Endothelial cell of umbilical vein (primary cell): ENCODE results near the gene BCR. TPM values are rescaled to one million over a fixed set of nuclear protein-coding genes. Genes with fewer than 3 reads are reported as not detected.

Source experiments
- BruUV-seq: library from RNA; stranded (reverse); fragments of 400-500 nt; replicated peaks from 2 replicates; lab custom pipeline; 2021; lab: Mats Ljungman, UMichigan
- CTCF ChIA-PET: fragments of 300-600, 350-600 bp; sonication (Branson Sonifier 250); formaldehyde crosslinking; loops from one replicate; lab custom pipeline; 2021; ENCODE audit warnings: antibody characterized with exemption, inconsistent platforms; lab: Charles Lee
- POLR2A ChIA-PET: fragments of 300-600, 350-600 bp; sonication (Branson Sonifier 250); formaldehyde crosslinking; loops from one replicate; lab custom pipeline; 2021; ENCODE audit warnings: antibody characterized with exemption, inconsistent platforms; lab: Charles Lee
- DNase-seq: peaks from one replicate; pipeline ENCODE4 v3.0.0-alpha.2; 2011; ENCODE audit warnings: low read depth, low spot score
- FAIRE-seq: peaks from 2 replicates; lab custom pipeline; 2011; peaks lifted over from hg19 to GRCh38; lab: Jason Lieb, UNC
- H2AFZ ChIP-seq: 2 replicates; pipeline ENCODE4 v1.6.0; 2012; ENCODE audit warnings: low read depth, low read length, control low read depth, inconsistent platforms
- H3K27ac ChIP-seq: 2 replicates; pipeline ENCODE4 v1.5.1; 2011; ENCODE audit warnings: low read depth, mild to moderate bottlenecking, control low read depth, low read length, moderate library complexity; ENCODE audit not compliant: insufficient read depth
- H3K27me3 ChIP-seq, 2 experiments: 2 replicates each; pipeline versions ENCODE4 v1.6.0 to v1.6.1; 2011; ENCODE audit warnings: low read length in 2 of 2, mixed read lengths in 1 of 2; ENCODE audit not compliant: control insufficient read depth in 2 of 2, insufficient read depth in 2 of 2
- H3K36me3 ChIP-seq, 2 experiments: 2 replicates in 1 of 2; 3 replicates in 1 of 2; pipeline ENCODE4 v1.5.1; 2011; ENCODE audit warnings: low read length in 2 of 2, mild to moderate bottlenecking in 1 of 2, moderate library complexity in 1 of 2; ENCODE audit not compliant: control insufficient read depth in 2 of 2, insufficient read depth in 2 of 2; ENCODE audit errors: extremely low read depth in 1 of 2
- H3K4me1 ChIP-seq: 3 replicates; pipeline ENCODE4 v1.5.1; 2011; ENCODE audit warnings: mild to moderate bottlenecking, low read length; ENCODE audit not compliant: control insufficient read depth, insufficient read depth; ENCODE audit errors: extremely low read depth
- H3K4me2 ChIP-seq: 2 replicates; pipeline ENCODE4 v1.6.1; 2011; ENCODE audit warnings: low read length, control low read depth, mixed read lengths; ENCODE audit not compliant: insufficient read depth
- H3K4me3 ChIP-seq, 3 experiments: fragments of 200-600 bp in 1 of 3; sonication (generic), shearing (Covaris generic) in 1 of 3; replicated peaks in 1 of 3; 2 replicates each; pipeline ENCODE4 v1.5.1; 2011 to 2016; ENCODE audit warnings: control low read depth in 3 of 3, low read length in 3 of 3, mild to moderate bottlenecking in 2 of 3, inconsistent platforms in 1 of 3, low read depth in 1 of 3, moderate library complexity in 1 of 3; ENCODE audit not compliant: insufficient read depth in 1 of 3
- H3K79me2 ChIP-seq: 2 replicates; pipeline ENCODE4 v1.6.0; 2012; ENCODE audit warnings: low read length, inconsistent platforms; ENCODE audit not compliant: control insufficient read depth, insufficient read depth
- H3K9ac ChIP-seq: replicated peaks from 2 replicates; pipeline ENCODE3; 2011; ENCODE audit warnings: low read length, control low read depth; ENCODE audit not compliant: insufficient read depth; ENCODE audit errors: extremely low read depth
- H3K9me1 ChIP-seq: replicated peaks from 3 replicates; pipeline ENCODE4 v1.6.0; 2011; ENCODE audit warnings: mild to moderate bottlenecking, low read length; ENCODE audit not compliant: control insufficient read depth, insufficient read depth; ENCODE audit errors: extremely low read depth
- H3K9me3 ChIP-seq: replicated peaks from 2 replicates; pipeline ENCODE4 v1.5.1; 2012; ENCODE audit warnings: low read length, inconsistent platforms; ENCODE audit not compliant: control insufficient read depth, insufficient read depth
- H4K20me1 ChIP-seq: replicated peaks from 2 replicates; pipeline ENCODE3; 2011; ENCODE audit warnings: mild to moderate bottlenecking, low read length; ENCODE audit not compliant: control insufficient read depth, insufficient read depth; ENCODE audit errors: extremely low read depth
- MYC ChIP-seq: IDR thresholded peaks from one replicate; pipeline ENCODE4 v1.6.1; 2011; ENCODE audit warnings: mild to moderate bottlenecking, low read depth, low read length
- POLR2A ChIP-seq: IDR thresholded peaks from 2 replicates; pipeline ENCODE4 v1.6.1; 2012; ENCODE audit warnings: low read depth, mild to moderate bottlenecking, control low read depth, low read length
- POLR2AphosphoS5 ChIP-seq: IDR thresholded peaks from 2 replicates; pipeline ENCODE4 v1.6.1; 2012; ENCODE audit warnings: low read depth, mild to moderate bottlenecking, control low read depth, low read length, moderate library complexity; ENCODE audit not compliant: insufficient read depth
- dilution Hi-C: fragments of 300-500 bp; cut with MboI; formaldehyde crosslinking; loops from one replicate; pipeline ENCODE4 v1.15.0; 2019; ENCODE audit warnings: low sequenced_read_pairs; ENCODE audit not compliant: extremely low pct_ligation_motif_present
- intact Hi-C: fragments of 100-400 bp; cut with micrococcal nuclease; formaldehyde crosslinking; loops from one replicate; pipeline ENCODE4 v1.10.0; 2022
- polyA plus RNA-seq, 4 experiments: library from polyadenylated mRNA; depleted of rRNA in 3 of 4; stranded (reverse) in 3 of 4; unstranded in 1 of 4; fragments of >200 nt; gene quantifications; 2 replicates each; pipeline versions ENCODE4 v1.2.1 to v1.2.3, GENCODE V29; 2011 to 2012; ENCODE audit warnings: missing spikeins in 1 of 4
- total RNA-seq: library from RNA; stranded (reverse); gene quantifications from 2 replicates; pipeline ENCODE4 v1.2.3, GENCODE V29; 2021
- TF ChIP-seq, protein P1 (sequence below): IDR thresholded peaks from 2 replicates; pipeline ENCODE4 v1.6.1; 2011; ENCODE audit not compliant: insufficient read depth, insufficient read length

Gene BCR
- total and polyA plus RNA-seq, 2 donors (not counting 3 experiments of a cell fraction or from before 2014, with no cell fraction given) = 129 to 141 TPM

DNA sequence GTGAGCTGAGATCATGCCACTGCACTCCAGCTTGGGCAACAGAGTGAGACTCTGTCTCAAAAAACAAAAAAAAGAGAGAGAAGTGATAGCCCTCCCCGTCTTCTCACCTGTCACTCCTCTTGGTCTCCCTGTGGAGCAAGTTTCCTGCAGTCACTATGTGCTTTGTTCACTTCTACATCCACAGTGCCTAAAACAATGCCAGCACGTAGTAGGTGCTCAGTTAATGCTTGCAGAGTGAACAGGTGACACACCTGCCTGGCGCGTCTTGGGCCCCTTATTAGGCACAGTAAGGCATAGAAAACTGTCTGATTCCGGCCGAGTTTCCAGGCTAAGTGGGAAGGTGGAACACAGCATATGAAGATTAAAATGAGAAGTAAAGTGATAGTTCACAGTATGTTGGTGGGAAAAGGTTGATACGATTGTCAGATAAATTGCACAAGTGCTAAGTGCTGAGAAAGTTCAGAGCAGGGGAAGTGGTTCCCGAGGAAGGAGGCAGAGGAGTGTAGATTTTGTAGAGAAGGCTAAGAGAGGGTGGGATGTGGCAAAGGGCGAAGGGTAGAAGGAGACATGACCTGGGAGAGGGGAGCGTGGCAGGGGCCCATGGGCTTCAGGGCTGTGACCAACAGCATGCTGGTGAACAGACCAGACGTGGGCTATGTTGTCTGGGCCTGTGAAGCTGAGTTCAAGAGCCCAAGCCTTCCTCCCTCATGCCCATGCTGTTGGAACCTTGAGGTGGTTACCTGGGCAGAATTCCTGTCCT is 41.9 kb downstream of the BCR start:
- H4K20me1 ChIP-seq = no peaks in the 10 kb centered on the region
- DNase-seq = no peak

DNA sequence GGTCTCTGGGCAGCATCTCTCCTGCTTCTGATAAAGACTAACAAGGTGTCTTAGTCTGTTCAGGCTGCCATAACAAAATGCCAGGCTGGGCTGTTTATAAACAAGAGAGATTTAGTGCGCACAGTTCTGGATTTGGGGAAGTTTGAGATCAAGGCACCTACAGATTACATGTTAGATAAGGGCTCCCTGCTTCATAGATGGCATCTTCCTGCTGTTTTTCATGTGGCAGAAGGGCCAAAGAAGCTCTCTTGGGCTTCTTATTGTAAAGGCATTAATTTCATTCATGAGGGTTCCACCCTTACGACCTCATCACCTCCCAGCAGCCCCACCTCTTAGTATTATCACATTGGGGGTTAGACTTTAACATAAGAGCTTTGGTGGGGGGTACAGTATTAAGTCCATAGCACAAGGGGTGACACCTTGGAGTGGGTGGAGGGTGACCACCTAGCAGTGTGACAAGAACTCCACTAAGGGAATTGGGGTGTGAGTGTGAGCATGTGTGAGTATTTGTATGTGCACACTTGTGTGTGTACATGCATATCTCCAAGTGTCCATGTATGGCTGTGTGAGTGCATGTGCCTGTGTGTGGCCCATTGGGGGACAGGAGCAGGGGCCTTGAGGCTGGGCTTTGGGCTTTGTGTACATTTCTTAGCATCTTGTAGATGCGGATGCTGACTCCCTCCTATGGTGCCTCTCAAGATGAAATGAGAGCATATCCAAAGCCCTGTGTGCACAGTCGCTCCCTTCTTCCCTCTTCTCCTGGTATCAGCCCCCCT is 42.7 kb downstream of the BCR start:
- Histone ChIP-seq H3K27ac (peak overlapping the region; percentile 69), H3K4me1 (peaks cover 92% of the 10 kb centered on the region), H3K9ac (peak overlapping the region; percentile 40), H3K9me3 (no peaks in the 10 kb centered on the region), H3K27me3 (no peaks in the 10 kb centered on the region), H3K36me3 (no peaks in the 10 kb centered on the region), H4K20me1 (no peaks in the 10 kb centered on the region), H3K4me3 (no peak overlapping the region), H3K4me2 (peak overlapping the region; percentile 33), H3K79me2 (peaks cover 92% of the 10 kb centered on the region), H3K9me1 (no peaks in the 10 kb centered on the region), H2AFZ (no peak overlapping the region)
- no peak for FAIRE-seq
- CTCF ChIA-PET = interaction anchor here (4.5 kb wide), 1 partner anchor 59 kb away, joined by 29 read pairs; no protein-coding TSS in a partner anchor
- dilution Hi-C loops = no loop called here
- intact Hi-C loops = no loop called here
- BruUV-seq = no TSS peak
- POLR2A ChIA-PET = no interaction called here
- no peak for DNase-seq
- TF ChIP-seq POLR2AphosphoS5 = peak; percentile 7
- TF ChIP-seq MYC = no peak

More for the DNA sequence above, 41.9 kb downstream of the BCR start:
- H2AFZ ChIP-seq = no peak overlapping the region
- no peak for FAIRE-seq
- peak overlapping the region; percentile 1 for H3K27ac ChIP-seq
- no peaks in the 10 kb centered on the region for H3K36me3 ChIP-seq
- H3K9me1 ChIP-seq = no peaks in the 10 kb centered on the region
- intact Hi-C loops = no loop called here
- dilution Hi-C loops = no loop called here
- H3K9ac ChIP-seq = no peak overlapping the region
- H3K79me2 ChIP-seq = peaks cover 92% of the 10 kb centered on the region
- no peak overlapping the region for H3K4me2 ChIP-seq
- no TSS peak for BruUV-seq
- TF ChIP-seq MYC (no peak), POLR2A (no peak)
- TF ChIP-seq, protein P1, sequence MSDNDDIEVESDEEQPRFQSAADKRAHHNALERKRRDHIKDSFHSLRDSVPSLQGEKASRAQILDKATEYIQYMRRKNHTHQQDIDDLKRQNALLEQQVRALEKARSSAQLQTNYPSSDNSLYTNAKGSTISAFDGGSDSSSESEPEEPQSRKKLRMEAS = no peak
- no peak overlapping the region for H3K4me3 ChIP-seq
- ChIA-PET POLR2A (no interaction called here), CTCF (no interaction called here)
- H3K27me3 ChIP-seq = no peaks in the 10 kb centered on the region
- peaks cover 93% of the 10 kb centered on the region for H3K4me1 ChIP-seq
- H3K9me3 ChIP-seq = no peaks in the 10 kb centered on the region
